HL-60 (cell line): Measurements from ENCODE around the gene NR1D2.
A peak's percentile ranks its signal among the peaks of the same experiment; 100 is the strongest.

ENCODE experiments used
- DNase-seq, 2 experiments: peaks; one replicate each; pipeline ENCODE4 v3.0.0-alpha.2; 2010 to 2020; ENCODE audit warnings: low read depth in 1 of 2, low spot score in 1 of 2
- H3K27ac ChIP-seq: fragments of 250-450 bp; sonication (Bioruptor Pico); replicated peaks from 2 replicates; pipeline ENCODE4 v1.5.1; 2020; ENCODE audit warnings: mild to moderate bottlenecking, moderate library complexity
- H3K27me3 ChIP-seq: fragments of 250-450 bp; sonication (Bioruptor Pico); 2 replicates; pipeline ENCODE4 v1.5.1; 2021; ENCODE audit warnings: mild to moderate bottlenecking, moderate library complexity; ENCODE audit not compliant: insufficient read depth, poor library complexity, severe bottlenecking
- H3K4me3 ChIP-seq: replicated peaks from 2 replicates; pipeline ENCODE4 v1.5.1; 2011; ENCODE audit warnings: mild to moderate bottlenecking, control low read depth, low read length; ENCODE audit not compliant: insufficient read depth
- GABPA ChIP-seq: IDR thresholded peaks from 2 replicates; pipeline ENCODE4 v1.6.1; 2012; ENCODE audit warnings: low read depth
- POLR2AphosphoS5 ChIP-seq: IDR thresholded peaks from 2 replicates; pipeline ENCODE4 v1.6.1; 2012; ENCODE audit warnings: low read depth
- SPI1 ChIP-seq: IDR thresholded peaks from 2 replicates; pipeline ENCODE4 v1.6.1; 2012; ENCODE audit warnings: low read depth, mild to moderate bottlenecking, borderline replicate concordance
- TF ChIP-seq, protein P1 (sequence below): IDR thresholded peaks from one replicate; pipeline ENCODE4 v1.5.1; 2011; ENCODE audit warnings: low read length, control low read depth, inconsistent platforms; ENCODE audit not compliant: insufficient read depth
- TF ChIP-seq, protein P2 (sequence below): IDR thresholded peaks from 2 replicates; pipeline ENCODE4 v1.6.1; 2012; ENCODE audit warnings: low read depth; ENCODE audit not compliant: insufficient replicate concordance

Gene NR1D2

DNA sequence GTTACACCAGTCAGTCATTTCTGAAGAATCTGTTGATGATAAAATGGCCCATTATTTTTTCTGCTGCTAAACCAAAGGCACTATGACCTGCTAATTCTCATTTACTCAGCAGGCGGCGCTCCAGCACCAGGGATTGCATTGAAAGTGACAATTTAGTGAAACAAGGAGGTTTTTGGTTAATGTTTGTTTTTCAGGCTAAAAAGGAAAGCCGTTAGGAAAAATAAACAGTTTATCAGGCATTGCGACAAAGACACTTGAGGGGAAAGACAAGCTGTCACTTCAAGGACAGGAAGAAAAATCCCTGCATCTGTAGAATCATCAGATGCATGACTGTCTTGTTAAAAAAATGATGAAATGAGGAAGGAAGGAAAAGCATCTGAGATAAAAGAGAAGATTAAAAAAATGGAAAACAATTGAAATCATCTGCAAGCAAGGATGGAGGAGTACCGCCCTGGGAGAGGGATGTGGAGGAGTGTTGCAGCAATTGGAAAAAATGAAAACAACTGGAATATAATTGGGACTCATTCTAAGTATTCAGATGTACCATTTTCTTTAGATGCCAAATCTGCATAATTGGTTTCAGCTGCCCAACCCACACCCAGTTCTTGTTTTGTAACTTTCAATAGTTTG, 54.0 kb downstream of the NR1D2 start:
- H3K4me3 ChIP-seq = no peak overlapping the region
- H3K27me3 ChIP-seq = no peaks in the 10 kb centered on the region
- TF ChIP-seq, protein P1, sequence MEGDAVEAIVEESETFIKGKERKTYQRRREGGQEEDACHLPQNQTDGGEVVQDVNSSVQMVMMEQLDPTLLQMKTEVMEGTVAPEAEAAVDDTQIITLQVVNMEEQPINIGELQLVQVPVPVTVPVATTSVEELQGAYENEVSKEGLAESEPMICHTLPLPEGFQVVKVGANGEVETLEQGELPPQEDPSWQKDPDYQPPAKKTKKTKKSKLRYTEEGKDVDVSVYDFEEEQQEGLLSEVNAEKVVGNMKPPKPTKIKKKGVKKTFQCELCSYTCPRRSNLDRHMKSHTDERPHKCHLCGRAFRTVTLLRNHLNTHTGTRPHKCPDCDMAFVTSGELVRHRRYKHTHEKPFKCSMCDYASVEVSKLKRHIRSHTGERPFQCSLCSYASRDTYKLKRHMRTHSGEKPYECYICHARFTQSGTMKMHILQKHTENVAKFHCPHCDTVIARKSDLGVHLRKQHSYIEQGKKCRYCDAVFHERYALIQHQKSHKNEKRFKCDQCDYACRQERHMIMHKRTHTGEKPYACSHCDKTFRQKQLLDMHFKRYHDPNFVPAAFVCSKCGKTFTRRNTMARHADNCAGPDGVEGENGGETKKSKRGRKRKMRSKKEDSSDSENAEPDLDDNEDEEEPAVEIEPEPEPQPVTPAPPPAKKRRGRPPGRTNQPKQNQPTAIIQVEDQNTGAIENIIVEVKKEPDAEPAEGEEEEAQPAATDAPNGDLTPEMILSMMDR = peak; percentile 88
- TF ChIP-seq GABPA (no peak), SPI1 (no peak), POLR2AphosphoS5 (no peak)
- TF ChIP-seq, protein P2, sequence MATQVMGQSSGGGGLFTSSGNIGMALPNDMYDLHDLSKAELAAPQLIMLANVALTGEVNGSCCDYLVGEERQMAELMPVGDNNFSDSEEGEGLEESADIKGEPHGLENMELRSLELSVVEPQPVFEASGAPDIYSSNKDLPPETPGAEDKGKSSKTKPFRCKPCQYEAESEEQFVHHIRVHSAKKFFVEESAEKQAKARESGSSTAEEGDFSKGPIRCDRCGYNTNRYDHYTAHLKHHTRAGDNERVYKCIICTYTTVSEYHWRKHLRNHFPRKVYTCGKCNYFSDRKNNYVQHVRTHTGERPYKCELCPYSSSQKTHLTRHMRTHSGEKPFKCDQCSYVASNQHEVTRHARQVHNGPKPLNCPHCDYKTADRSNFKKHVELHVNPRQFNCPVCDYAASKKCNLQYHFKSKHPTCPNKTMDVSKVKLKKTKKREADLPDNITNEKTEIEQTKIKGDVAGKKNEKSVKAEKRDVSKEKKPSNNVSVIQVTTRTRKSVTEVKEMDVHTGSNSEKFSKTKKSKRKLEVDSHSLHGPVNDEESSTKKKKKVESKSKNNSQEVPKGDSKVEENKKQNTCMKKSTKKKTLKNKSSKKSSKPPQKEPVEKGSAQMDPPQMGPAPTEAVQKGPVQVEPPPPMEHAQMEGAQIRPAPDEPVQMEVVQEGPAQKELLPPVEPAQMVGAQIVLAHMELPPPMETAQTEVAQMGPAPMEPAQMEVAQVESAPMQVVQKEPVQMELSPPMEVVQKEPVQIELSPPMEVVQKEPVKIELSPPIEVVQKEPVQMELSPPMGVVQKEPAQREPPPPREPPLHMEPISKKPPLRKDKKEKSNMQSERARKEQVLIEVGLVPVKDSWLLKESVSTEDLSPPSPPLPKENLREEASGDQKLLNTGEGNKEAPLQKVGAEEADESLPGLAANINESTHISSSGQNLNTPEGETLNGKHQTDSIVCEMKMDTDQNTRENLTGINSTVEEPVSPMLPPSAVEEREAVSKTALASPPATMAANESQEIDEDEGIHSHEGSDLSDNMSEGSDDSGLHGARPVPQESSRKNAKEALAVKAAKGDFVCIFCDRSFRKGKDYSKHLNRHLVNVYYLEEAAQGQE = no peak
- H3K27ac ChIP-seq = no peak overlapping the region
- DNase-seq = peak in 1 of 2 experiments; percentile 58

DNA sequence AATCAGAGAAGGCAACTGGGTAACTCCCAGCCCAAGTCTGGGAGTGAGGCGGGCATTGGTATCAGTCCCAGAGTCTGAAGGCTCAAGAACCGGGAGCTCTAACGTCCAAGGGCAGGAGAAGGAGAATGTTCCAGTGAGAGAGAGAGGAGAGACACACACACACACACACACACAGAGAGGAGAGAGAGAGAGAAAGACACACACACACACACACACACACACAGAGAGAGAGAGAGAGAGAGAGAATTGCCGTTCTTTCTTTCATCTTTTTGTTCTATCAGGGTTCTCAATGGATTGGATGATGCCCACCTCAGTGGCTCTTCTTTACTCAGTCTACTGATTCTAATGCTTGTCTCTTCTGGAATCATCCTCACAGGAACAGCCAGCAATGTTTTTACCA, 57.0 kb downstream of the NR1D2 start:
- TF ChIP-seq, protein P1 = no peak
- no peak for TF ChIP-seq SPI1
- H3K27me3 ChIP-seq = no peaks in the 10 kb centered on the region
- H3K27ac ChIP-seq = no peak overlapping the region
- H3K4me3 ChIP-seq = no peak overlapping the region
- no peak for DNase-seq

DNA sequence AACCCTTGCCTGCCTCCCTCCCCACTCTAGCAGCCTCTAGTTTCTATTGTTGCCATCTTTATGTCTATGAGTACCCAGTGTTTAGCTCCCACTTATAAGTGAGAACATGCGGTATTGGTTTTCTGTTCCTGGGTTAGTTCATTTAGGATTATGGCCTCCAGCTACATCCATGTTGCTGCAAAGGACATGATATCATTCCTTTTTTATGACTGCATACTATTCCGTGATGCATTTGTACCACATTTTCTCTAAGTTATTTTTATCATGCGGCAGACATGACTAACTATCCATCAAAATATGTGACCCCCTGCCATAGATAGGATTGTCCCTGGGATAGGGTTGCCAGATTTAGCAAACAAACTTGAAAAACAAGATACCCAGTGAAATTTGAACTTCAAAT, 58.4 kb downstream of the NR1D2 start:
- no peak overlapping the region for H3K27ac ChIP-seq
- TF ChIP-seq SPI1 = no peak
- TF ChIP-seq, protein P1 = no peak
- no peak for TF ChIP-seq POLR2AphosphoS5
- no peak for TF ChIP-seq GABPA
- TF ChIP-seq, protein P2 = no peak
- no peak for DNase-seq
- H3K4me3 ChIP-seq = no peak overlapping the region
- no peaks in the 10 kb centered on the region for H3K27me3 ChIP-seq
